ENCODE results near the gene SUPT5H. TPM values are rescaled to one million over a fixed set of nuclear protein-coding genes. Genes with fewer than 3 reads are reported as not detected.

SUPT5H gene
- total and polyA plus RNA-seq, 2 of the 8 experiments (the other 6 are each of a cell fraction or from before 2014, with no cell fraction given) = 77.8 to 111 TPM

GRCh38 chr19:39502640-39503417 is 57.4 kb downstream of the SUPT5H start:
- no peak overlapping the region for H2BK120ac ChIP-seq (replicated peaks; ENCODE audit: low read depth, low read length)
- no peak overlapping the region for H2BK5ac ChIP-seq (ENCODE audit: low read depth, low read length)
- no peaks in the 10 kb centered on the region for H3K79me1 ChIP-seq (ENCODE audit: low read depth, low read length)
- no peaks in the 10 kb centered on the region for H3K79me2 ChIP-seq (ENCODE audit: control insufficient read depth in 1 of 2, insufficient read depth in 2 of 2, low read length in 2 of 2)
- no peak overlapping the region for H4K5ac ChIP-seq (ENCODE audit: insufficient read length, low read depth, low read length)
- H4K91ac ChIP-seq (replicated peaks; ENCODE audit: insufficient read length, low read length) = no peak overlapping the region
- no peak overlapping the region for H3K23ac ChIP-seq (ENCODE audit: insufficient read length)
- H3K9me3 ChIP-seq (ENCODE audit: insufficient read depth in 2 of 2, low read depth in 1 of 2, low read length in 1 of 2) = peaks cover 6 to 8% of the 10 kb centered on the region in 2 experiments; a peak in 3 of 4 replicates
- H2BK15ac ChIP-seq (ENCODE audit: low read length) = peak overlapping the region; percentile 29; the same call in 1 of the 2 replicates
- no peak overlapping the region for H3K9ac ChIP-seq (replicated peaks in 1 of 4; ENCODE audit: extremely low read depth in 1 of 4, low read depth in 3 of 4, low read length in 3 of 4)
- no peak for FAIRE-seq
- DNase-seq (ENCODE audit: low read depth in 1 of 2, low spot score in 2 of 2) = peak in 1 of 2 experiments; percentile 93
- no peak overlapping the region for H2AK5ac ChIP-seq (ENCODE audit: low read depth, low read length)
- no peaks in the 10 kb centered on the region for H3K36me3 ChIP-seq (ENCODE audit: control insufficient read depth in 2 of 4, insufficient read depth in 4 of 4, low read length in 3 of 4)
- peak overlapping the region; percentile 48; the same call in 1 of the 2 replicates for H3K18ac ChIP-seq (ENCODE audit: extremely low read depth, low read length)
- peak overlapping the region; percentile 88 for H4K8ac ChIP-seq (ENCODE audit: extremely low read depth, insufficient read depth, low read length)
- H2BK20ac ChIP-seq (ENCODE audit: low read length) = no peak overlapping the region
- H3K56ac ChIP-seq (replicated peaks; ENCODE audit: insufficient read length, low read depth, low read length) = no peak overlapping the region
- ChIA-PET CTCF (ENCODE audit: partially characterized antibody) (interaction anchor here (0.7 to 1.8 kb wide), 18 partner anchors 9 to 105 kb away, joined by 3 to 23 read pairs (median 3); partner anchors contain the start of gene SELENOV), POLR2A (ENCODE audit: partially characterized antibody) (interaction anchor here (0.6 to 1.2 kb wide), 11 partner anchors 10 to 112 kb away, joined by 3 to 7 read pairs (median 3); partner anchors contain the start of genes PAF1 and TIMM50)
- H2AFZ ChIP-seq (ENCODE audit: low read length) = no peak overlapping the region
- peak overlapping the region in 1 of 4 experiments; percentile 37; a peak in 1 of 8 replicates for H3K4me3 ChIP-seq (ENCODE audit: extremely low read depth in 1 of 4, insufficient read depth in 2 of 4, low read depth in 3 of 4, low read length in 4 of 4)
- peaks cover 36 to 95% (median 85%) of the 10 kb centered on the region in 4 experiments for H3K27me3 ChIP-seq (replicated peaks in 1 of 4; ENCODE audit: control insufficient read depth in 3 of 4, extremely low read depth in 1 of 4, insufficient read depth in 3 of 4, low read length in 3 of 4)
- H3K4me2 ChIP-seq (ENCODE audit: insufficient read depth in 1 of 2, low read depth in 2 of 2, low read length in 2 of 2) = peak overlapping the region in 1 of 2 experiments; percentile 52; a peak in 2 of 4 replicates
- no peak overlapping the region for H3K14ac ChIP-seq (ENCODE audit: insufficient read length)
- H3K27ac ChIP-seq (ENCODE audit: low read depth, low read length) = no peak overlapping the region
- H2BK12ac ChIP-seq (ENCODE audit: low read depth, low read length) = no peak overlapping the region
- H3K4ac ChIP-seq (replicated peaks; ENCODE audit: insufficient read length, low read depth, low read length) = no peak overlapping the region
- peaks cover 0 to 3% of the 10 kb centered on the region in 2 experiments for H4K20me1 ChIP-seq (replicated peaks in 1 of 2; ENCODE audit: control insufficient read depth in 1 of 2, insufficient read depth in 2 of 2, low read length in 2 of 2)
- peaks cover 22% of the 10 kb centered on the region for H3K23me2 ChIP-seq (ENCODE audit: low read depth, low read length)
- H3K4me1 ChIP-seq (replicated peaks in 1 of 4; ENCODE audit: control insufficient read depth in 3 of 4, insufficient read depth in 4 of 4, low read length in 3 of 4) = peaks cover 3 to 10% (median 5%) of the 10 kb centered on the region in 4 experiments; a peak in 5 of 7 replicates
- 26% methylated on average over 44 of the region's 69 CpGs; no CpG with 5 or more reads in 1 of the 2 experiments for WGBS, 2 experiments (ENCODE audit: extremely low coverage in 1 of 2, insufficient coverage in 1 of 2, insufficient read length in 1 of 2, insufficient replicate concordance in 2 of 2, low coverage in 1 of 2, low lambda C conversion rate in 2 of 2, missing lambda C conversion rate in 1 of 2)
- TF ChIP-seq SAP30 (IDR thresholded peaks at IDR 0.05; ENCODE audit: insufficient read depth, insufficient replicate concordance, low read length) (no peak), RAD21 (IDR thresholded peaks at IDR 0.05 in 1 of 2, conservative IDR thresholded peaks at IDR 0.05 in 1 of 2; ENCODE audit: low read depth in 2 of 2, low read length in 2 of 2) (peak in 1 of 2 experiments; percentile 56; a peak in 2 of 4 replicates), SP2 (IDR thresholded peaks at IDR 0.05; ENCODE audit: low read length) (no peak), EGR1 (IDR thresholded peaks at IDR 0.05; ENCODE audit: borderline replicate concordance, low read depth, low read length) (no peak), RXRA (IDR thresholded peaks at IDR 0.05; ENCODE audit: insufficient read depth, low read depth, low read length) (no peak), KDM5A (IDR thresholded peaks at IDR 0.05; ENCODE audit: low read length) (no peak), CEBPB (IDR thresholded peaks at IDR 0.05; ENCODE audit: low read depth, low read length) (no peak), SIX5 (IDR thresholded peaks at IDR 0.05; ENCODE audit: low read depth, low read length) (no peak), FOSL1 (IDR thresholded peaks at IDR 0.05; ENCODE audit: insufficient read depth, low read depth, low read length) (no peak), YY1 (IDR thresholded peaks at IDR 0.05; ENCODE audit: low read depth, low read length) (no peak)

All from H1 (cell line).